GM23248 (cell line): ENCODE measurements around the gene BTBD2. TPM values are rescaled to one million over a fixed set of nuclear protein-coding genes. Genes with fewer than 3 reads are reported as not detected.

Experiments
- DNase-seq: peaks from one replicate; pipeline ENCODE4 v3.0.0-alpha.2; 2015
- H2AFZ ChIP-seq: fragments of 200-600 bp; sonication (generic); 2 replicates; pipeline ENCODE4 v1.6.1; 2016; ENCODE audit warnings: antibody characterized with exemption
- H3F3A ChIP-seq: fragments of 200-600 bp; sonication (generic); 2 replicates; pipeline ENCODE4 v1.6.1; 2016; ENCODE audit warnings: mild to moderate bottlenecking, antibody characterized with exemption, mixed run types; ENCODE audit not compliant: insufficient read depth
- H3K27ac ChIP-seq: fragments of 200-600 bp; sonication (generic); 2 replicates; pipeline ENCODE4 v1.5.1; 2016; ENCODE audit warnings: mild to moderate bottlenecking
- H3K27me3 ChIP-seq: fragments of 200-600 bp; sonication (generic); replicated peaks from 2 replicates; pipeline ENCODE4 v1.6.1; 2016; ENCODE audit warnings: mild to moderate bottlenecking; ENCODE audit not compliant: insufficient read depth
- H3K36me3 ChIP-seq: fragments of 200-600 bp; sonication (generic); 2 replicates; pipeline ENCODE4 v1.6.1; 2016; ENCODE audit warnings: low read depth, mild to moderate bottlenecking
- H3K4me1 ChIP-seq: fragments of 200-600 bp; sonication (generic); 2 replicates; pipeline ENCODE4 v1.6.1; 2016; ENCODE audit warnings: mild to moderate bottlenecking; ENCODE audit not compliant: insufficient read depth
- H3K4me2 ChIP-seq: fragments of 200-600 bp; sonication (generic); one replicate; pipeline ENCODE4 v1.6.1; 2016; ENCODE audit warnings: mild to moderate bottlenecking; ENCODE audit not compliant: unreplicated experiment
- H3K4me3 ChIP-seq: fragments of 200-600 bp; sonication (generic); 2 replicates; pipeline ENCODE4 v1.5.1; 2016; ENCODE audit warnings: mild to moderate bottlenecking
- H3K79me2 ChIP-seq: fragments of 200-600 bp; sonication (generic); 2 replicates; pipeline ENCODE4 v1.6.1; 2016; ENCODE audit warnings: mild to moderate bottlenecking; ENCODE audit not compliant: insufficient read depth
- H3K9ac ChIP-seq: fragments of 200-600 bp; sonication (generic); 2 replicates; pipeline ENCODE4 v1.6.1; 2016; ENCODE audit warnings: mild to moderate bottlenecking
- H3K9me2 ChIP-seq: fragments of 200-600 bp; sonication (generic); 2 replicates; pipeline ENCODE4 v1.6.1; 2016; ENCODE audit warnings: mixed run types, mild to moderate bottlenecking, moderate library complexity; ENCODE audit not compliant: insufficient read depth
- H3K9me3 ChIP-seq: fragments of 200-600 bp; sonication (generic); one replicate; pipeline ENCODE4 v1.6.1; 2017; ENCODE audit warnings: low read depth
- H4K20me1 ChIP-seq: fragments of 200-600 bp; sonication (generic); 2 replicates; pipeline ENCODE4 v1.6.0; 2016; ENCODE audit not compliant: insufficient read depth
- EZH2 ChIP-seq: fragments of 200-600 bp; sonication (generic); IDR thresholded peaks from 2 replicates; pipeline ENCODE4 v1.6.1; 2018; ENCODE audit warnings: antibody characterized with exemption, mild to moderate bottlenecking; ENCODE audit not compliant: insufficient read depth, poor library complexity, severe bottlenecking
- EZH2phosphoT487 ChIP-seq: fragments of 200-600 bp; sonication (generic); IDR thresholded peaks from 2 replicates; pipeline ENCODE4 v1.6.1; 2018; ENCODE audit warnings: antibody characterized with exemption, moderate library complexity, mild to moderate bottlenecking, low read depth; ENCODE audit not compliant: insufficient read depth
- WGBS, 2 experiments: methylation state at CpG; one replicate each; pipeline ENCODE4 v1.1.6; 2015 to 2017; ENCODE audit warnings: low lambda C conversion rate in 2 of 2, low coverage in 1 of 2; ENCODE audit errors: missing lambda C conversion rate in 2 of 2; 5-methylcytosine and 5-hydroxymethylcytosine counted together
- in situ Hi-C: fragments of 300-500 bp; cut with MboI; formaldehyde crosslinking; loops from 2 replicates; pipeline ENCODE4 v1.15.0; 2020
- polyA plus RNA-seq: library from polyadenylated mRNA; unstranded; fragments of >200 nt; fragmentation: Nextera tagmentation; extraction: Ambion mirVana; gene quantifications from 2 replicates; pipeline ENCODE4 v1.2.1, GENCODE V29; 2016
- total RNA-seq: library from RNA; depleted of rRNA; stranded (reverse); fragments of >200 nt; shearing (Covaris generic); gene quantifications from 2 replicates; pipeline ENCODE4 v1.2.3, GENCODE V29; 2014

Gene BTBD2
- total and polyA plus RNA-seq, 2 experiments from 2014 or later = 6.8 to 69.5 TPM

- no peak overlapping the region for H3K9ac ChIP-seq
- H4K20me1 ChIP-seq = no peaks in the 10 kb centered on the region
- H2AFZ ChIP-seq = no peak overlapping the region
- H3K27me3 ChIP-seq = no peaks in the 10 kb centered on the region
- H3K9me3 ChIP-seq = no peaks in the 10 kb centered on the region
- H3K27ac ChIP-seq = no peak overlapping the region
- 85% methylated on average over 21 of the region's 21 CpGs for WGBS, 2 experiments
- DNase-seq = peak; percentile 43
- H3K36me3 ChIP-seq = no peaks in the 10 kb centered on the region
- H3K4me1 ChIP-seq = no peaks in the 10 kb centered on the region
- in situ Hi-C loops = no loop called here
- H3F3A ChIP-seq = no peaks in the 10 kb centered on the region
- no peaks in the 10 kb centered on the region for H3K9me2 ChIP-seq
- no peak overlapping the region for H3K4me3 ChIP-seq
- H3K79me2 ChIP-seq = peaks cover 99% of the 10 kb centered on the region
- no peak overlapping the region for H3K4me2 ChIP-seq
- no peak for TF ChIP-seq EZH2phosphoT487
- no peak for TF ChIP-seq EZH2
These were observed 62.9 kb downstream of the BTBD2 start for GRCh38 chr19:1952635-1953034.

GRCh38 chr19:1950640-1951039, 64.9 kb downstream of the BTBD2 start:
- Histone ChIP-seq H3K27me3 (no peaks in the 10 kb centered on the region), H3K27ac (no peak overlapping the region), H3K4me2 (no peak overlapping the region), H3K4me1 (no peaks in the 10 kb centered on the region), H3K79me2 (peaks cover 99% of the 10 kb centered on the region), H3K9me2 (no peaks in the 10 kb centered on the region), H2AFZ (no peak overlapping the region), H3F3A (no peaks in the 10 kb centered on the region), H3K4me3 (no peak overlapping the region), H3K9me3 (no peaks in the 10 kb centered on the region), H3K36me3 (no peaks in the 10 kb centered on the region), H3K9ac (no peak overlapping the region), H4K20me1 (no peaks in the 10 kb centered on the region)
- in situ Hi-C loops = no loop called here
- TF ChIP-seq EZH2phosphoT487 (no peak), EZH2 (no peak)
- no peak for DNase-seq
- WGBS, 2 experiments = 91 to 94% methylated on average over 12 to 16 of the region's 16 CpGs

GRCh38 chr19:1949304-1950101, 66.0 kb downstream of the BTBD2 start:
- TF ChIP-seq EZH2 (no peak), EZH2phosphoT487 (no peak)
- H3K36me3 ChIP-seq = no peaks in the 10 kb centered on the region
- H3K79me2 ChIP-seq = peaks cover 99% of the 10 kb centered on the region
- H3K4me3 ChIP-seq = no peak overlapping the region
- no peak overlapping the region for H3K4me2 ChIP-seq
- H3K9ac ChIP-seq = no peak overlapping the region
- no peaks in the 10 kb centered on the region for H3K9me3 ChIP-seq
- no peaks in the 10 kb centered on the region for H3K27me3 ChIP-seq
- no peaks in the 10 kb centered on the region for H3K4me1 ChIP-seq
- H3K9me2 ChIP-seq = no peaks in the 10 kb centered on the region
- no peak overlapping the region for H3K27ac ChIP-seq
- H4K20me1 ChIP-seq = no peaks in the 10 kb centered on the region
- no peak for DNase-seq
- no peak overlapping the region for H2AFZ ChIP-seq
- in situ Hi-C loops = no loop called here
- H3F3A ChIP-seq = no peaks in the 10 kb centered on the region
- WGBS, 2 experiments = 96 to 97% methylated on average over 42 to 44 of the region's 44 CpGs

- no peaks in the 10 kb centered on the region for H3F3A ChIP-seq
- TF ChIP-seq EZH2phosphoT487 = no peak
- no peak for TF ChIP-seq EZH2
- H3K36me3 ChIP-seq = no peaks in the 10 kb centered on the region
- no peak overlapping the region for H3K9ac ChIP-seq
- H2AFZ ChIP-seq = no peak overlapping the region
- WGBS, 2 experiments = 85 to 88% methylated on average over 34 of the region's 34 CpGs
- no peaks in the 10 kb centered on the region for H3K9me3 ChIP-seq
- H3K27me3 ChIP-seq = no peaks in the 10 kb centered on the region
- no peaks in the 10 kb centered on the region for H3K9me2 ChIP-seq
- in situ Hi-C loops = no loop called here
- H4K20me1 ChIP-seq = no peaks in the 10 kb centered on the region
- 0 out of 2 replicates have a peak, but pooled peaks cover 4% of the 10 kb centered on the region for H3K4me1 ChIP-seq
- DNase-seq = no peak
- no peak overlapping the region for H3K4me2 ChIP-seq
- H3K79me2 ChIP-seq = peaks cover 99% of the 10 kb centered on the region
- no peak overlapping the region for H3K27ac ChIP-seq
- H3K4me3 ChIP-seq = no peak overlapping the region
These were observed 67.8 kb downstream of the BTBD2 start for GRCh38 chr19:1947651-1948209.
